HUES48 (cell line): ENCODE data around the gene SLCO4A1.

Experiments
- H3K27ac ChIP-seq: one replicate; pipeline ENCODE4 v1.7.0; 2013; ENCODE audit warnings: low read depth, low read length, inconsistent platforms
- H3K27me3 ChIP-seq: 2 replicates; pipeline ENCODE4 v1.6.1; 2013; ENCODE audit warnings: mild to moderate bottlenecking, low read length; ENCODE audit not compliant: control insufficient read depth, insufficient read depth
- H3K36me3 ChIP-seq: 2 replicates; pipeline ENCODE4 v1.6.1; 2013; ENCODE audit warnings: low read length; ENCODE audit not compliant: control insufficient read depth, insufficient read depth
- H3K4me1 ChIP-seq: 2 replicates; pipeline ENCODE4 v1.6.1; 2013; ENCODE audit warnings: mild to moderate bottlenecking, low read length; ENCODE audit not compliant: control insufficient read depth, insufficient read depth
- H3K4me3 ChIP-seq: 2 replicates; pipeline ENCODE4 v1.5.1; 2013; ENCODE audit warnings: mild to moderate bottlenecking, low read depth, low read length
- H3K9ac ChIP-seq: 2 replicates; pipeline ENCODE4 v1.6.1; 2013; ENCODE audit warnings: mild to moderate bottlenecking, low read depth, low read length, moderate library complexity
- H3K9me3 ChIP-seq: 2 replicates; pipeline ENCODE4 v1.6.1; 2013; ENCODE audit warnings: low read length; ENCODE audit not compliant: control insufficient read depth, insufficient read depth

Gene SLCO4A1

DNA sequence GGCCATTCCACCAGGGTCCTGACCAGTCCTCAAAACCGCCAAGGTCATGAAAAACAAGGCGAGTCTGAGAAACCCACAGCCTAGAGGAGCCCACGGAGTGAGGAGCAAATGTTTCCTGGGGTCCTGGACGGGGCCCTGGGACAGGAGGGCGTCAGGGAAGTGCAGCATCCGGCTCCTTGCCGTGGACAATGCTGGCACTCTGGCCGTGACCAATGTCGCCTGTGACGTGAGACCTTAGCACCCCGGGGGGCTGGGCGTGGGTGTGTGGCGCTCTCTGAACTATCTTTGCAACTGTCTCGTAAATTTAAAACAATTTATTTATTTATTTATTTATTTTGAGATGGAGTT is 34.1 kb upstream of the SLCO4A1 start:
- Histone ChIP-seq H3K9ac (no peak overlapping the region), H3K4me3 (no peak overlapping the region), H3K27ac (no peak overlapping the region), H3K9me3 (no peaks in the 10 kb centered on the region), H3K4me1 (peaks cover 13% of the 10 kb centered on the region), H3K36me3 (no peaks in the 10 kb centered on the region), H3K27me3 (no peaks in the 10 kb centered on the region)

GRCh38 chr20:62609279-62609720 is 33.0 kb upstream of the SLCO4A1 start:
- Histone ChIP-seq H3K27ac (no peak overlapping the region), H3K9ac (no peak overlapping the region), H3K4me1 (peaks cover 13% of the 10 kb centered on the region), H3K9me3 (no peaks in the 10 kb centered on the region), H3K27me3 (no peaks in the 10 kb centered on the region), H3K36me3 (no peaks in the 10 kb centered on the region), H3K4me3 (no peak overlapping the region)

- Histone ChIP-seq H3K36me3 (no peaks in the 10 kb centered on the region), H3K9me3 (no peaks in the 10 kb centered on the region), H3K27me3 (no peaks in the 10 kb centered on the region), H3K4me3 (no peak overlapping the region), H3K27ac (no peak overlapping the region), H3K4me1 (peaks cover 13% of the 10 kb centered on the region), H3K9ac (no peak overlapping the region)
Observed at GRCh38 chr20:62609811-62610757, 32.2 kb upstream of the SLCO4A1 start.

DNA sequence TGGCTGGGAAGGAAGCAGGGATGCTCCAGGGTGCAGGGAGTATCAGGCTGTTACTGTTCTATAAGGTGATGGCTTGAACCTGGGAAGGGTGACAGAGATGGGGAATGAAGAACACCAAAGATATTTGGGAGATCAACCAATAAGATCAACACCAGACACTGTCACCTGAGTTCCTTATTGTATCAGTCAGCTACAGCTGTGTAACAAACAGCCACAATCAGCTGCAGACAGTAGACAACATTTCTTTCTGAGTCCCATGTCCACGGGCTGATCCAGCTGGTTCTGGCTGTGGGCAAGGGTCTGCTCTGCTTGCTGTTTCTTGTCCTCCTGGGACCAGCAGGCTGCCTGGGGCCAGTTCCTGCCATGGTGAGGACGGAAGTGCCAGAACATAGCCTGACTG is 31.3 kb upstream of the SLCO4A1 start:
- no peaks in the 10 kb centered on the region for H3K27me3 ChIP-seq
- H3K9me3 ChIP-seq = no peaks in the 10 kb centered on the region
- peaks cover 8% of the 10 kb centered on the region for H3K4me1 ChIP-seq
- no peaks in the 10 kb centered on the region for H3K36me3 ChIP-seq
- H3K9ac ChIP-seq = no peak overlapping the region
- H3K4me3 ChIP-seq = no peak overlapping the region
- no peak overlapping the region for H3K27ac ChIP-seq

DNA sequence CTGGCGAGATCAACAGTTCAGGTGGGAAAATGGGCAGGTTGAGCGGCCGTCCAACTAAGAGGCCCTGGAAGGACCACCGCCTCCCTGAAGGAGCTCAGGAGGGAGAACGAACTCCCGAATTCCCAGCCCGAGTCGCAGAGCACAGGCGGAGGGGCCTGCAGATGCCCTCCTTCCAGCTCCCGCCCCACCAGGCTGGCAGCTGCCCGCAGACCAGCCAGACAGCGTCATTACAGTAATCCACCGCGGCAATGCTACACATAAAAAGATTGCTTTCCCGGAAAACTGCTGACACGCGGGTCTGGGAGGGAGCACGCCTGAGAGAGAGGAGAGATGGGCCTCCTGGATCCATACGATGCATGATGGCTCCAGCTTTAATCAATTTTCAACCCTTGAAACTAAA is 30.5 kb upstream of the SLCO4A1 start:
- H3K36me3 ChIP-seq = no peaks in the 10 kb centered on the region
- no peak overlapping the region for H3K27ac ChIP-seq
- H3K4me1 ChIP-seq = no peaks in the 10 kb centered on the region
- no peaks in the 10 kb centered on the region for H3K27me3 ChIP-seq
- no peak overlapping the region for H3K4me3 ChIP-seq
- no peaks in the 10 kb centered on the region for H3K9me3 ChIP-seq
- H3K9ac ChIP-seq = no peak overlapping the region

DNA sequence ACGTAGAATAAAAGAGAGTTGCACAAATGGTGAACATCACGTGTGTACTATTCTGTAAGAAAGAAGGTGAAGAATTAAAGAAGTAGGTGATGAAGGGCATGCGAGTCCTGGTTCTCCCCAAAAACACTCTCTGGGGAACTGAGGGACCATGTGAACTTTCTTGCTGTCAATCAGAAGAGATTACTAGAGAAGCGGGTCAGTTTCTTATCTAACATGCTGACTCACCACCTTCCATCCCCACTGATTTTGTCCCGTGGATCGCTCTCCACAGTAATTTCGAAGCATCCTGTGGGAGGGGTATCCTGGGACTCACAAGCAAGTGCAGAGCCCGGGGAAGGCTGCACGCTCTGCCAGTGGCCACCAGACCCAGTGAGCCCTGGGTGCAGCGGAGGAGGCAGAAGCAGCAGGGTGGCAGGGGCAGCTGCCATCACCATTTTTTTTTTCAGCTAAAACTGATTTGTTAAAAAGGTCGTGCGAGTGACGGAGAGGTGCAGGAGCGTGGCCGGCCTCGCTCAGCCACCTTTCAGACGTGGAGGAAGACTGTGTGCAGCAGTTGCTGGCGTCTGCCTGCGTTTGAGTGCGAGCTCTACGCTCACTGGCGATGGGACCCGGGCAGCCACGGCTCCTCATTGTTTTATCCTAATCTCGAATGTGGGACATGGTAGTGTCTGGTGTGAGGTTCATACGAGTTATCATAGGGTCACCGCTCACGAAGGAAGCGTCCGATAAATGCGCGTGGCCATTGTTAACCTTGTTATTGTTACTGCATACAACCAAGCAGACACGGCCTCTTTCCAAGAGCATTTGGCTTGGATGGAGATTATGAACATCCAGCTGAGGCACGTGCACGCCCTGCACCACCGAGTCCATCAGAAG is 28.0 kb upstream of the SLCO4A1 start:
- H3K27me3 ChIP-seq = no peaks in the 10 kb centered on the region
- H3K9me3 ChIP-seq = no peaks in the 10 kb centered on the region
- H3K36me3 ChIP-seq = no peaks in the 10 kb centered on the region
- H3K9ac ChIP-seq = no peak overlapping the region
- H3K4me1 ChIP-seq = no peaks in the 10 kb centered on the region; the same call in 1 of the 2 replicates
- no peak overlapping the region for H3K4me3 ChIP-seq
- no peak overlapping the region for H3K27ac ChIP-seq

GRCh38 chr20:62614961-62615680 is 27.2 kb upstream of the SLCO4A1 start:
- Histone ChIP-seq H3K4me3 (no peak overlapping the region), H3K27me3 (no peaks in the 10 kb centered on the region), H3K27ac (no peak overlapping the region)

DNA sequence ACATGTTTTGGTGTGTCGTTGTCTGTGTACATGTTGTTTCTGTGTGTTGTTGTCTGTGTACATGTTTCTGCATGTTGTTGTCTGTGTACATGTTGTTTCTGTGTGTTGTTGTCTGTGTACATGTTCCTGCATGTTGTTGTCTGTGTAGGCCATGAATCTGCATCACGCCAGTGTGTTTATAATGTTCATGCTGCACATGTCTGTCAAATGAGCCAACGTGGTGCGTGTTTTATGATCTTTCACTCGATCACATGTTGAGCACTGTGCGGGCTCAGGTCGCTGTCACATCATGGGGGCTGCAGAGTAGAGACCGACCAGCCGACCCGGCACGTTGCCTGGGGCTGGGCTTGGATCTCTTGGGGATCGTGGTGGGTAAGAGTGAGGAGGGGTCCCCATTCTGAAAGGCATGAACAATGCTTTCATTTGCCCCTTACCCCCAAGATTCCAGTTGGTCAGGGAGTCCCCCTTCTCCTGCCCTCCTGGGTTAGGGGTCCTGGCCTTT is 26.5 kb upstream of the SLCO4A1 start:
- H3K27ac ChIP-seq = no peak overlapping the region
- H3K36me3 ChIP-seq = no peaks in the 10 kb centered on the region
- no peaks in the 10 kb centered on the region for H3K9me3 ChIP-seq
- H3K4me3 ChIP-seq = no peak overlapping the region
- H3K4me1 ChIP-seq = no peaks in the 10 kb centered on the region; the same call in 1 of the 2 replicates
- H3K9ac ChIP-seq = no peak overlapping the region
- H3K27me3 ChIP-seq = no peaks in the 10 kb centered on the region

More at GRCh38 chr20:62614961-62615680, 27.2 kb upstream of the SLCO4A1 start:
- Histone ChIP-seq H3K9ac (no peak overlapping the region), H3K36me3 (no peaks in the 10 kb centered on the region), H3K4me1 (no peaks in the 10 kb centered on the region; the same call in 1 of the 2 replicates), H3K9me3 (no peaks in the 10 kb centered on the region)

DNA sequence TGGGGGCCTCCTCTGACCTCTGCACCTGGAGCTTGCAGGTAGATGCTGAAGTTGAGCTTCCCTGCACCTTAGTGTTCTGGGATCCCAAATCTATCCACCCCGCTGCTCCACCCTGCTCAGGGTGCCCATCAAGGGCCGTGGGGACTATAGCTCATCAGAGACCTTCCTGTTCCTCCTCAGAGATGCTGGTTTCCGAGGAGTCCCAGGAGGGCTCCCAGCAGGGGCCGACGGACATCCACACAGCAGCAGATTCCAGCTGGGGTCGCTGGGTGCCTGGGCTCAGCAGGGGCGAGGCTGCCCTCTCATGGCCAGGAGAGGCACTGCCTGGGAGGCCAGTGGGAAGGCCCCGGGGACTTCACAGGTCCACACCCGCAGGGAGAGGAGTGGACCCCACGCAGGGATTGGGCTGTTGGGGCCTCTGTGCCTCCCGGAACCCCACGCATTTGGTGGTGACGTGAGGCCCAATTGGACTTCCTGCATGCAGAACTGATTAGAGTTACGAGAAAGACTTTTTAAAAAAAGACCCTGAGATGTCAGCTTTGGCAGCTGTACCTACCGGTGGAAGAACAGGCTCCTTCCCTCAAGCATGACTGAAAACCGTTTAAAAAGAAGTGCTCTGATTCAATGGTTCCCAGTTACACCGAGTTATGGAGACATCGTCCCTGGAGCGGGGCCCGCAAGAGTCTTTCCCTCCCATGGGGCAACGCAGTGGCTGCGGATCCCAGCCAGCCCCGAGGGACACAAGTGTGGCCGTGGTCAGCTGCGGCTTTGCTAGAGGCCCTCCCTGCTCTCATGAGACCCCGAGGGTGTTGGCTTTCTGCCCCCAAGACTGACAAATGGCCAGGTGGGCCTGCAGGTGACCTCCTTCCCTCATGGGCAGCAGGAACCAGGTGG is 25.3 kb upstream of the SLCO4A1 start:
- no peaks in the 10 kb centered on the region for H3K36me3 ChIP-seq
- no peak overlapping the region for H3K4me3 ChIP-seq
- no peak overlapping the region for H3K9ac ChIP-seq
- H3K9me3 ChIP-seq = no peaks in the 10 kb centered on the region
- no peak overlapping the region for H3K27ac ChIP-seq
- H3K4me1 ChIP-seq = no peaks in the 10 kb centered on the region; the same call in 1 of the 2 replicates
- no peaks in the 10 kb centered on the region for H3K27me3 ChIP-seq
